GM23338 (cell line): Measurements from ENCODE around the gene CLEC4G. TPM values are rescaled to one million over a fixed set of nuclear protein-coding genes. Genes with fewer than 3 reads are reported as not detected.
A peak's percentile ranks its signal among the peaks of the same experiment; 100 is the strongest.

Experiments used
- ATAC-seq: fragments of 200-7000 bp; cut with Tn5 transposase; 3 replicates; pipeline ENCODE4 v1.9.1; 2020
- DNase-seq: peaks from one replicate; pipeline ENCODE4 v3.0.0-alpha.2; 2015; ENCODE audit warnings: low spot score
- H2AFZ ChIP-seq: fragments of 200-600 bp; sonication (generic); 2 replicates; pipeline ENCODE4 v1.8.0; 2016; ENCODE audit warnings: antibody characterized with exemption, mild to moderate bottlenecking, moderate library complexity
- H3F3A ChIP-seq: fragments of 200-600 bp; sonication (generic); replicated peaks from 2 replicates; pipeline ENCODE4 v1.8.0; 2017; ENCODE audit warnings: antibody characterized with exemption, mixed run types, low read depth
- H3K27ac ChIP-seq: fragments of 200-600 bp; sonication (generic); 2 replicates; pipeline ENCODE4 v1.6.1; 2016; ENCODE audit warnings: low read depth
- H3K27me3 ChIP-seq: fragments of 200-600 bp; sonication (generic); 2 replicates; pipeline ENCODE4 v1.8.0; 2016; ENCODE audit warnings: mild to moderate bottlenecking, mixed run types, moderate library complexity; ENCODE audit not compliant: insufficient read depth
- H3K36me3 ChIP-seq: fragments of 200-600 bp; sonication (generic); 2 replicates; pipeline ENCODE4 v1.8.0; 2016; ENCODE audit warnings: mild to moderate bottlenecking; ENCODE audit not compliant: insufficient read depth
- H3K4me1 ChIP-seq: fragments of 200-600 bp; sonication (generic); 2 replicates; pipeline ENCODE4 v1.8.0; 2016; ENCODE audit warnings: mild to moderate bottlenecking, moderate library complexity; ENCODE audit not compliant: insufficient read depth
- H3K4me2 ChIP-seq: fragments of 200-600 bp; sonication (generic); 2 replicates; pipeline ENCODE4 v1.7.1; 2017; ENCODE audit warnings: mixed run types
- H3K4me3 ChIP-seq: fragments of 200-600 bp; sonication (generic); 2 replicates; pipeline ENCODE4 v1.6.1; 2016; ENCODE audit warnings: mixed run types
- H3K79me2 ChIP-seq: fragments of 200-600 bp; sonication (generic); replicated peaks from 2 replicates; pipeline ENCODE4 v1.8.0; 2017; ENCODE audit warnings: mild to moderate bottlenecking; ENCODE audit not compliant: insufficient read depth
- H3K9me2 ChIP-seq: fragments of 200-600 bp; sonication (generic); 2 replicates; pipeline ENCODE4 v1.8.0; 2017; ENCODE audit not compliant: insufficient read depth
- H4K20me1 ChIP-seq: fragments of 200-600 bp; sonication (generic); replicated peaks from 2 replicates; pipeline ENCODE4 v1.8.0; 2017; ENCODE audit warnings: mild to moderate bottlenecking; ENCODE audit not compliant: insufficient read depth
- H3K27ac Mint-ChIP-seq: 2 replicates; pipeline ENCODE4 v1.8.0; 2020; ENCODE audit warnings: inconsistent platforms, mild to moderate bottlenecking, moderate library complexity, mixed read lengths
- H3K27me3 Mint-ChIP-seq: 3 replicates; pipeline ENCODE4 v1.8.0; 2022; ENCODE audit warnings: low read depth, mild to moderate bottlenecking, moderate library complexity, mixed read lengths, inconsistent platforms; ENCODE audit not compliant: insufficient read depth, poor library complexity
- H3K36me3 Mint-ChIP-seq: 3 replicates; pipeline ENCODE4 v1.8.0; 2021; ENCODE audit warnings: low read depth, mild to moderate bottlenecking, inconsistent platforms, moderate library complexity, mixed read lengths
- H3K4me1 Mint-ChIP-seq: 3 replicates; pipeline ENCODE4 v1.8.0; 2020; ENCODE audit warnings: mild to moderate bottlenecking, inconsistent platforms, mixed read lengths
- H3K4me3 Mint-ChIP-seq: 3 replicates; pipeline ENCODE4 v1.8.0; 2021; ENCODE audit warnings: moderate library complexity, mild to moderate bottlenecking, inconsistent platforms, mixed read lengths
- H3K9me3 Mint-ChIP-seq: 3 replicates; pipeline ENCODE4 v1.8.0; 2020; ENCODE audit warnings: moderate library complexity, mild to moderate bottlenecking, inconsistent platforms, mixed read lengths
- CREB1 ChIP-seq: fragments of 250-450 bp; sonication (Bioruptor Pico); IDR thresholded peaks from 2 replicates; pipeline ENCODE4 v1.5.0; 2020; ENCODE audit warnings: low read depth, mild to moderate bottlenecking, moderate library complexity
- EZH2 ChIP-seq: fragments of 200-600 bp; sonication (generic); IDR thresholded peaks from one replicate; pipeline ENCODE4 v1.8.0; 2017; ENCODE audit warnings: antibody characterized with exemption, mild to moderate bottlenecking, low read depth; ENCODE audit not compliant: unreplicated experiment
- EZH2phosphoT487 ChIP-seq: fragments of 200-600 bp; sonication (generic); IDR thresholded peaks from one replicate; pipeline ENCODE4 v1.8.1; 2018; ENCODE audit warnings: antibody characterized with exemption; ENCODE audit not compliant: unreplicated experiment
- JUNB ChIP-seq: IDR thresholded peaks from one replicate; pipeline ENCODE4 v1.6.1; 2016; ENCODE audit warnings: antibody characterized with exemption; ENCODE audit not compliant: unreplicated experiment
- NANOG ChIP-seq: IDR thresholded peaks from 2 replicates; pipeline ENCODE4 v1.6.1; 2016; ENCODE audit warnings: antibody characterized with exemption, borderline replicate concordance
- POLR2AphosphoS5 ChIP-seq: IDR thresholded peaks from 2 replicates; pipeline ENCODE4 v1.6.1; 2016; ENCODE audit warnings: antibody characterized with exemption, low read depth
- STAT1 ChIP-seq: IDR thresholded peaks from one replicate; pipeline ENCODE4 v1.6.1; 2016; ENCODE audit warnings: antibody characterized with exemption; ENCODE audit not compliant: unreplicated experiment
- ZNF114 ChIP-seq: fragments of 250-450 bp; sonication (Bioruptor Pico); IDR thresholded peaks from 2 replicates; pipeline ENCODE4 v1.5.0; 2020; ENCODE audit warnings: mild to moderate bottlenecking, moderate library complexity
- ZNF331 ChIP-seq: fragments of 250-450 bp; sonication (Bioruptor Pico); IDR thresholded peaks from 2 replicates; pipeline ENCODE4 v1.5.0; 2020; ENCODE audit warnings: low read depth, mild to moderate bottlenecking, moderate library complexity
- polyA plus RNA-seq: library from polyadenylated mRNA; unstranded; fragments of >200 nt; fragmentation: Nextera tagmentation; extraction: Ambion mirVana; gene quantifications from 2 replicates; pipeline ENCODE4 v1.2.1, GENCODE V29; 2016
- total RNA-seq: library from RNA; depleted of rRNA; stranded (reverse); fragments of >200 nt; shearing (Covaris generic); gene quantifications from 2 replicates; pipeline ENCODE4 v1.2.3, GENCODE V29; 2014
- TF ChIP-seq, protein P1 (sequence below), 2 experiments: fragments of 200-600 bp in 1 of 2; sonication (generic) in 1 of 2; conservative IDR thresholded peaks; 2 replicates each; pipeline versions ENCODE4 v1.5.1 to v1.6.1; 2016 to 2017; ENCODE audit warnings: antibody characterized with exemption in 2 of 2, low read depth in 2 of 2, mild to moderate bottlenecking in 2 of 2, moderate library complexity in 1 of 2
- TF ChIP-seq, protein P2 (sequence below): fragments of 250-450 bp; sonication (Bioruptor Pico); IDR thresholded peaks from 2 replicates; pipeline ENCODE4 v1.5.0; 2020; ENCODE audit warnings: mild to moderate bottlenecking, moderate library complexity
- TF ChIP-seq, protein P3 (sequence below): IDR thresholded peaks from 2 replicates; pipeline ENCODE4 v1.6.1; 2016; ENCODE audit warnings: antibody characterized with exemption
- TF ChIP-seq, protein P4 (sequence below): IDR thresholded peaks from one replicate; pipeline ENCODE4 v1.6.1; 2018; ENCODE audit warnings: antibody characterized with exemption; ENCODE audit not compliant: unreplicated experiment

CLEC4G gene
- total and polyA plus RNA-seq, 2 experiments from 2014 or later: 0.52 to 0.65 TPM

DNA sequence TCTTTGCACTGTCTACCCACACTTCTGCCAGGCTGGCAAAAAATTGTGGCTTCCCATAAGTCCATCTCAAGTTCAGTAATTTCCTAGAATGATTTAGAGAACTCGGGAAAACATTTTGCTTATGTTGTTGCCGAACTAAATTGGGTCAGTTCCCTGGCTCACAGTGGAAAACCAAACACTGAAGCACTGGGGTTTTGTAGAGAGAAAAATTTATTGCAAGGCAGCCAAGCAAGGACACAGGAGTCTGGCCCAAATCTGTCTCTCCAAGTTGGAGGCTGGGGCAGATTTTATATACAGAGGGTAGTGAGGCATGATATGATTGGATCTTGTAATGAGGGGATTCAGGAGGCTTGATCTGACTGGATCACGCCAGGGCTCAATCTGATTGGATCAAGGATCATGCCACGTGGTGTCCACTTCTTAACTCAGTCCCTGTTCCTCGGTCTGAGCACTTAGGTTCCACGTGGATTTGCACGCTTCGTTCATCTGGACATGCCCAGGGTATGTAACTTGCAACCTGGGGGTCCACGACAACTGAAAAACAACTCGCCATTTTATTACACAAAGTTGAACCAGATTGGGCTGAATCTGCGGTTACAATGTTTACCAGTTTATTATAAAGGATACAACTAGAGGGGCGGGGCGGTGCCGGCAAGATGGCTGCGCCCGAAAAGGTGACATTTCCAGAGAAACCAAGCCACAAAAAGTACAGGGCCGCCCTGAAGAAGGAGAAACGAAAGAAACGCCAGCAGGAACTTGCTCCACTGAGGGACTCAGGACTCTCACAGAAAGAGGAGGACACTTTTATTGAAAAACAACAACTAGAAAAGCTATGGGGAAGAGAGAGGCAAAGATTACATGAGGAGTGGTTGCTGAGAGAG lies 8.1 kb upstream of the CLEC4G start:
- TF ChIP-seq, protein P1, sequence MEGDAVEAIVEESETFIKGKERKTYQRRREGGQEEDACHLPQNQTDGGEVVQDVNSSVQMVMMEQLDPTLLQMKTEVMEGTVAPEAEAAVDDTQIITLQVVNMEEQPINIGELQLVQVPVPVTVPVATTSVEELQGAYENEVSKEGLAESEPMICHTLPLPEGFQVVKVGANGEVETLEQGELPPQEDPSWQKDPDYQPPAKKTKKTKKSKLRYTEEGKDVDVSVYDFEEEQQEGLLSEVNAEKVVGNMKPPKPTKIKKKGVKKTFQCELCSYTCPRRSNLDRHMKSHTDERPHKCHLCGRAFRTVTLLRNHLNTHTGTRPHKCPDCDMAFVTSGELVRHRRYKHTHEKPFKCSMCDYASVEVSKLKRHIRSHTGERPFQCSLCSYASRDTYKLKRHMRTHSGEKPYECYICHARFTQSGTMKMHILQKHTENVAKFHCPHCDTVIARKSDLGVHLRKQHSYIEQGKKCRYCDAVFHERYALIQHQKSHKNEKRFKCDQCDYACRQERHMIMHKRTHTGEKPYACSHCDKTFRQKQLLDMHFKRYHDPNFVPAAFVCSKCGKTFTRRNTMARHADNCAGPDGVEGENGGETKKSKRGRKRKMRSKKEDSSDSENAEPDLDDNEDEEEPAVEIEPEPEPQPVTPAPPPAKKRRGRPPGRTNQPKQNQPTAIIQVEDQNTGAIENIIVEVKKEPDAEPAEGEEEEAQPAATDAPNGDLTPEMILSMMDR (conservative IDR thresholded peaks at IDR 0.05; ENCODE audit: low read depth in 2 of 2): no peak
- TF ChIP-seq, protein P2, sequence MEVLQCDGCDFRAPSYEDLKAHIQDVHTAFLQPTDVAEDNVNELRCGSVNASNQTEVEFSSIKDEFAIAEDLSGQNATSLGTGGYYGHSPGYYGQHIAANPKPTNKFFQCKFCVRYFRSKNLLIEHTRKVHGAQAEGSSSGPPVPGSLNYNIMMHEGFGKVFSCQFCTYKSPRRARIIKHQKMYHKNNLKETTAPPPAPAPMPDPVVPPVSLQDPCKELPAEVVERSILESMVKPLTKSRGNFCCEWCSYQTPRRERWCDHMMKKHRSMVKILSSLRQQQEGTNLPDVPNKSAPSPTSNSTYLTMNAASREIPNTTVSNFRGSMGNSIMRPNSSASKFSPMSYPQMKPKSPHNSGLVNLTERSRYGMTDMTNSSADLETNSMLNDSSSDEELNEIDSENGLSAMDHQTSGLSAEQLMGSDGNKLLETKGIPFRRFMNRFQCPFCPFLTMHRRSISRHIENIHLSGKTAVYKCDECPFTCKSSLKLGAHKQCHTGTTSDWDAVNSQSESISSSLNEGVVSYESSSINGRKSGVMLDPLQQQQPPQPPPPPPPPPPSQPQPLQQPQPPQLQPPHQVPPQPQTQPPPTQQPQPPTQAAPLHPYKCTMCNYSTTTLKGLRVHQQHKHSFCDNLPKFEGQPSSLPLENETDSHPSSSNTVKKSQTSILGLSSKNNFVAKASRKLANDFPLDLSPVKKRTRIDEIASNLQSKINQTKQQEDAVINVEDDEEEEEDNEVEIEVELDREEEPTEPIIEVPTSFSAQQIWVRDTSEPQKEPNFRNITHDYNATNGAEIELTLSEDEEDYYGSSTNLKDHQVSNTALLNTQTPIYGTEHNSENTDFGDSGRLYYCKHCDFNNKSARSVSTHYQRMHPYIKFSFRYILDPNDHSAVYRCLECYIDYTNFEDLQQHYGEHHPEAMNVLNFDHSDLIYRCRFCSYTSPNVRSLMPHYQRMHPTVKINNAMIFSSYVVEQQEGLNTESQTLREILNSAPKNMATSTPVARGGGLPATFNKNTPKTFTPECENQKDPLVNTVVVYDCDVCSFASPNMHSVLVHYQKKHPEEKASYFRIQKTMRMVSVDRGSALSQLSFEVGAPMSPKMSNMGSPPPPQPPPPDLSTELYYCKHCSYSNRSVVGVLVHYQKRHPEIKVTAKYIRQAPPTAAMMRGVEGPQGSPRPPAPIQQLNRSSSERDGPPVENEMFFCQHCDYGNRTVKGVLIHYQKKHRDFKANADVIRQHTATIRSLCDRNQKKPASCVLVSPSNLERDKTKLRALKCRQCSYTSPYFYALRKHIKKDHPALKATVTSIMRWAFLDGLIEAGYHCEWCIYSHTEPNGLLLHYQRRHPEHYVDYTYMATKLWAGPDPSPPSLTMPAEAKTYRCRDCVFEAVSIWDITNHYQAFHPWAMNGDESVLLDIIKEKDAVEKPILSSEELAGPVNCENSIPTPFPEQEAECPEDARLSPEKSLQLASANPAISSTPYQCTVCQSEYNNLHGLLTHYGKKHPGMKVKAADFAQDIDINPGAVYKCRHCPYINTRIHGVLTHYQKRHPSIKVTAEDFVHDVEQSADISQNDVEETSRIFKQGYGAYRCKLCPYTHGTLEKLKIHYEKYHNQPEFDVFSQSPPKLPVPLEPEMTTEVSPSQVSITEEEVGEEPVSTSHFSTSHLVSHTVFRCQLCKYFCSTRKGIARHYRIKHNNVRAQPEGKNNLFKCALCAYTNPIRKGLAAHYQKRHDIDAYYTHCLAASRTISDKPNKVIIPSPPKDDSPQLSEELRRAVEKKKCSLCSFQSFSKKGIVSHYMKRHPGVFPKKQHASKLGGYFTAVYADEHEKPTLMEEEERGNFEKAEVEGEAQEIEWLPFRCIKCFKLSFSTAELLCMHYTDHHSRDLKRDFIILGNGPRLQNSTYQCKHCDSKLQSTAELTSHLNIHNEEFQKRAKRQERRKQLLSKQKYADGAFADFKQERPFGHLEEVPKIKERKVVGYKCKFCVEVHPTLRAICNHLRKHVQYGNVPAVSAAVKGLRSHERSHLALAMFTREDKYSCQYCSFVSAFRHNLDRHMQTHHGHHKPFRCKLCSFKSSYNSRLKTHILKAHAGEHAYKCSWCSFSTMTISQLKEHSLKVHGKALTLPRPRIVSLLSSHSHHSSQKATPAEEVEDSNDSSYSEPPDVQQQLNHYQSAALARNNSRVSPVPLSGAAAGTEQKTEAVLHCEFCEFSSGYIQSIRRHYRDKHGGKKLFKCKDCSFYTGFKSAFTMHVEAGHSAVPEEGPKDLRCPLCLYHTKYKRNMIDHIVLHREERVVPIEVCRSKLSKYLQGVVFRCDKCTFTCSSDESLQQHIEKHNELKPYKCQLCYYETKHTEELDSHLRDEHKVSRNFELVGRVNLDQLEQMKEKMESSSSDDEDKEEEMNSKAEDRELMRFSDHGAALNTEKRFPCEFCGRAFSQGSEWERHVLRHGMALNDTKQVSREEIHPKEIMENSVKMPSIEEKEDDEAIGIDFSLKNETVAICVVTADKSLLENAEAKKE (CRISPR knock-in tag): no peak
- TF ChIP-seq JUNB (no peak), STAT1 (no peak), CREB1 (CRISPR knock-in tag) (no peak), EZH2 (no peak), ZNF331 (no peak), ZNF114 (CRISPR knock-in tag) (no peak), NANOG (no peak), POLR2AphosphoS5 (no peak), EZH2phosphoT487 (no peak)
- TF ChIP-seq, protein P3, sequence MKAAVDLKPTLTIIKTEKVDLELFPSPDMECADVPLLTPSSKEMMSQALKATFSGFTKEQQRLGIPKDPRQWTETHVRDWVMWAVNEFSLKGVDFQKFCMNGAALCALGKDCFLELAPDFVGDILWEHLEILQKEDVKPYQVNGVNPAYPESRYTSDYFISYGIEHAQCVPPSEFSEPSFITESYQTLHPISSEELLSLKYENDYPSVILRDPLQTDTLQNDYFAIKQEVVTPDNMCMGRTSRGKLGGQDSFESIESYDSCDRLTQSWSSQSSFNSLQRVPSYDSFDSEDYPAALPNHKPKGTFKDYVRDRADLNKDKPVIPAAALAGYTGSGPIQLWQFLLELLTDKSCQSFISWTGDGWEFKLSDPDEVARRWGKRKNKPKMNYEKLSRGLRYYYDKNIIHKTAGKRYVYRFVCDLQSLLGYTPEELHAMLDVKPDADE: no peak
- TF ChIP-seq, protein P4, sequence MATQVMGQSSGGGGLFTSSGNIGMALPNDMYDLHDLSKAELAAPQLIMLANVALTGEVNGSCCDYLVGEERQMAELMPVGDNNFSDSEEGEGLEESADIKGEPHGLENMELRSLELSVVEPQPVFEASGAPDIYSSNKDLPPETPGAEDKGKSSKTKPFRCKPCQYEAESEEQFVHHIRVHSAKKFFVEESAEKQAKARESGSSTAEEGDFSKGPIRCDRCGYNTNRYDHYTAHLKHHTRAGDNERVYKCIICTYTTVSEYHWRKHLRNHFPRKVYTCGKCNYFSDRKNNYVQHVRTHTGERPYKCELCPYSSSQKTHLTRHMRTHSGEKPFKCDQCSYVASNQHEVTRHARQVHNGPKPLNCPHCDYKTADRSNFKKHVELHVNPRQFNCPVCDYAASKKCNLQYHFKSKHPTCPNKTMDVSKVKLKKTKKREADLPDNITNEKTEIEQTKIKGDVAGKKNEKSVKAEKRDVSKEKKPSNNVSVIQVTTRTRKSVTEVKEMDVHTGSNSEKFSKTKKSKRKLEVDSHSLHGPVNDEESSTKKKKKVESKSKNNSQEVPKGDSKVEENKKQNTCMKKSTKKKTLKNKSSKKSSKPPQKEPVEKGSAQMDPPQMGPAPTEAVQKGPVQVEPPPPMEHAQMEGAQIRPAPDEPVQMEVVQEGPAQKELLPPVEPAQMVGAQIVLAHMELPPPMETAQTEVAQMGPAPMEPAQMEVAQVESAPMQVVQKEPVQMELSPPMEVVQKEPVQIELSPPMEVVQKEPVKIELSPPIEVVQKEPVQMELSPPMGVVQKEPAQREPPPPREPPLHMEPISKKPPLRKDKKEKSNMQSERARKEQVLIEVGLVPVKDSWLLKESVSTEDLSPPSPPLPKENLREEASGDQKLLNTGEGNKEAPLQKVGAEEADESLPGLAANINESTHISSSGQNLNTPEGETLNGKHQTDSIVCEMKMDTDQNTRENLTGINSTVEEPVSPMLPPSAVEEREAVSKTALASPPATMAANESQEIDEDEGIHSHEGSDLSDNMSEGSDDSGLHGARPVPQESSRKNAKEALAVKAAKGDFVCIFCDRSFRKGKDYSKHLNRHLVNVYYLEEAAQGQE: no peak
- H3K9me3 Mint-ChIP-seq: no peaks in the 10 kb centered on the region; the same call in 2 of the 3 replicates
- no peak overlapping the region for H3K27ac Mint-ChIP-seq
- H3F3A ChIP-seq: no peaks in the 10 kb centered on the region
- no peak overlapping the region for H3K4me3 Mint-ChIP-seq
- H3K27ac ChIP-seq: no peak overlapping the region
- no peak for DNase-seq
- no peaks in the 10 kb centered on the region for H3K9me2 ChIP-seq
- H3K36me3 Mint-ChIP-seq: no peaks in the 10 kb centered on the region
- H3K36me3 ChIP-seq: no peaks in the 10 kb centered on the region
- H3K79me2 ChIP-seq: no peaks in the 10 kb centered on the region
- H3K4me2 ChIP-seq: no peak overlapping the region
- H3K4me3 ChIP-seq: no peak overlapping the region
- peak overlapping the region; percentile 94 for H2AFZ ChIP-seq
- peaks cover 5% of the 10 kb centered on the region for H3K27me3 Mint-ChIP-seq
- no peak for ATAC-seq
- H3K27me3 ChIP-seq: no peaks in the 10 kb centered on the region
- H3K4me1 Mint-ChIP-seq: peaks cover 4% of the 10 kb centered on the region; the same call in 2 of the 3 replicates
- H3K4me1 ChIP-seq: no peaks in the 10 kb centered on the region
- H4K20me1 ChIP-seq: no peaks in the 10 kb centered on the region
